ENCODE data around the gene OR51S1.
"Not testable (repeated sequence)": the region's sequence is repeated elsewhere in the genome, so short reads cannot be mapped to it uniquely, and the experiment has no call there.

Gene OR51S1

DNA sequence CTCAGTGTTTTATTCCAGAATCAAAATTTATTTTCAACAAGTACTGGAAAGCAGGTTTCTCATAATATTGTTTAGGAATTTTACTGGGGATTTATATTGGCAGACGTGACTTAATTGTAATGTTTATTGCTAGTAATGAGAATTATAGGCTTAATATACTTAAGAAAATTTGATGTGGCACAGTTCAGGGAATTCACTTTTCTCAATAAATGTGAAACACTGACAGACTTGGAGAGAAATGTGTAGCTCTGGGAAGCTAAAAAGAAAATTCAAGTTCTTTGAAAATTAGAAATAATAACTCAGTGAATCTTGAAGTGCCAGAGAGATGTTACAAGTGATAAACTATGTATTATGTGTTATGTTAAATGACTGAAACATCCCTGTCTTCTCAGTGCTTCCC is 28.0 kb downstream of the OR51S1 start, which contains the start of gene OR51F2:
Gene OR51F2 (plus strand): TSS at position 301 of the 400 bp plus-strand sequence. CDS start 101 bp downstream, outside the sequence.
- DNase-seq = no peak
- in situ Hi-C loops (cut with MboI; ENCODE audit: low pct_unique_long_range_greater_than_20kb, low sequenced_read_pairs) = no loop called here

GRCh38 chr11:4809246-4809645 is 39.8 kb downstream of the OR51S1 start:
- DNase-seq = no peak
- in situ Hi-C loops (cut with MboI; ENCODE audit: low pct_unique_long_range_greater_than_20kb, low sequenced_read_pairs) = no loop called here

DNA sequence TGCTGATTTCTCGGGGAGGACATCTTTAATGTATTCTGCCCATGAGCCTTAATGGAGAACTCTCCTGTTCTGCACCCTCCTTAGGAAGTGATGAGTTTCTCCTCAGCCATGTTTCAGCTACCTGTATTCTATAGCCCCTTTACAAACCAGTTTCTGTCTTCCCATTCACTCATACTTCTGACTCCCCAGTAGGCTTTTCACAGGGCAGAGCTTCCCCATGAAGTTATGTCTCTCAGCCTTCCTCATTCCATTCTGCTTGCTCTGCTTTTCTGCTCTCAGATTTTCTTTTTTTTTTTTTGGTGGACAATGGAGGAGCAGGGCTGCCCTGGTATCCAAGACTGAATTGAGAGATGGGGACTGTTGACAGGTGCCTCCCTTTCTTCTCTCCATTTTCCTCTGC is 40.5 kb downstream of the OR51S1 start:
- in situ Hi-C loops (cut with MboI; ENCODE audit: low pct_unique_long_range_greater_than_20kb, low sequenced_read_pairs) = no loop called here
- DNase-seq = no peak

DNA sequence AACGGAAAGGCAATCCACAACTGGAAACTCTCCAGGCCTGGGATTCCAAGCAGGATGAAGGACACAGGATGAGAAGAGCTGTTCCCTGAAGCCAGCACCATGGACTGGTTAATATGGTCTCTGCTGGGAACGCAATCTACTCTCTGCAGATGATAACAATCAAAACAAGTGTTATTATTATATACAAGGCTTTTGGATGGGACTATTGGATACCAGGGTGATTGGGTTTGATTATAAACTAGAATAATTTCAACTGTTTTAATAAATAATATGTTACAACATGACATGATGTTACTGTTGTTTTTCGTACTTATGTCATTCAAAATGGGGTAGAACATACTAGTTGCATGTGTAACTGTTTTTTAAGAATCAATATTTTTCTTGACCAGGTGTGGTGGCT is 44.7 kb downstream of the OR51S1 start, which contains the start of gene OR52R1:
Gene OR52R1 (minus strand): TSS at position 101 of the 400 bp plus-strand sequence. CDS start 0 bp downstream, at position 101.
- in situ Hi-C loops (cut with MboI; ENCODE audit: low pct_unique_long_range_greater_than_20kb, low sequenced_read_pairs) = no loop called here

DNA sequence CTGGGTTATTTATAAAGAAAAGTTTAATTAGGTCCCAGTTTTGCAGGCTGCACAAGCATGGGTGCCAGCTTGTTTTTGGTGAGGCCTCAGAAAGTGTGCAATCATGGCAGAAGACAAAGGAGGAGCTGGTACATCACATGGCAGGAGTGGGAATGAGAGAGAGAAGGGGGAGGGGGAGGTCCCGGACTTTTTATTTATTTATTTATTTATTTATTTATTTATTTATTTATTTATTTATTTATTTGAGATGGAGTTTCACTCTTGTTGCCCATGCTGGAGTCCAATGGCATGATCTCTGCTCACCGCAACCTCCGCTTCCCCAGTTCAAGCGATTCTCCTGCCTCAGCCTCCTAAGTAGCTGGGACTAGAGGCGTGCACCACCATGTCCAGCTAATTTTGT is 47.7 kb downstream of the OR51S1 start:
- in situ Hi-C loops (cut with MboI; ENCODE audit: low pct_unique_long_range_greater_than_20kb, low sequenced_read_pairs) = not testable (repeated sequence)

More for the DNA sequence above, 44.7 kb downstream of the OR51S1 start, which contains the start of gene OR52R1:
- DNase-seq = no peak

GRCh38 chr11:4798427-4799183 is 50.4 kb downstream of the OR51S1 start:
- in situ Hi-C loops (cut with MboI; ENCODE audit: low pct_unique_long_range_greater_than_20kb, low sequenced_read_pairs) = no loop called here

More for the DNA sequence above, 47.7 kb downstream of the OR51S1 start:
- DNase-seq = not testable (repeated sequence)

More at GRCh38 chr11:4798427-4799183, 50.4 kb downstream of the OR51S1 start:
- no peak for DNase-seq

Measured in KBM-7 (cell line).